Activated T-cell treated with anti-CD3 and anti-CD28 coated beads, Interleukin-2, amount 50 U/mL, for 24 hours (primary cell): ENCODE data around the gene TMPRSS4.

Experiments
- DNase-seq: peaks from one replicate; pipeline ENCODE4 v3.0.0-alpha.2; 2020
- H3K27ac Mint-ChIP-seq: 2 replicates; pipeline ENCODE4 v1.8.0; 2020; ENCODE audit warnings: mild to moderate bottlenecking, mixed read lengths
- H3K27me3 Mint-ChIP-seq: 2 replicates; pipeline ENCODE4 v1.8.0; 2020; ENCODE audit warnings: mixed read lengths
- H3K36me3 Mint-ChIP-seq: 2 replicates; pipeline ENCODE4 v1.8.0; 2020; ENCODE audit warnings: low read depth, mixed read lengths
- H3K4me1 Mint-ChIP-seq: 2 replicates; pipeline ENCODE4 v1.8.0; 2020; ENCODE audit warnings: low read depth, mixed read lengths
- H3K4me3 Mint-ChIP-seq: 2 replicates; pipeline ENCODE4 v1.8.0; 2020; ENCODE audit warnings: mild to moderate bottlenecking, moderate library complexity, mixed read lengths
- H3K9me3 Mint-ChIP-seq: 2 replicates; pipeline ENCODE4 v1.8.0; 2020; ENCODE audit warnings: mixed read lengths

The TMPRSS4 gene

GRCh38 chr11:118138839-118139420, 62.1 kb downstream of the TMPRSS4 start:
- peaks cover 50% of the 10 kb centered on the region for H3K27me3 Mint-ChIP-seq
- H3K4me1 Mint-ChIP-seq: peaks cover 6% of the 10 kb centered on the region
- no peaks in the 10 kb centered on the region for H3K36me3 Mint-ChIP-seq
- no peaks in the 10 kb centered on the region for H3K9me3 Mint-ChIP-seq
- H3K4me3 Mint-ChIP-seq: no peak overlapping the region
- no peak for DNase-seq
- no peak overlapping the region for H3K27ac Mint-ChIP-seq

GRCh38 chr11:118139578-118139977, 62.7 kb downstream of the TMPRSS4 start:
- no peak overlapping the region for H3K4me3 Mint-ChIP-seq
- DNase-seq: no peak
- no peak overlapping the region for H3K27ac Mint-ChIP-seq
- H3K27me3 Mint-ChIP-seq: peaks cover 57% of the 10 kb centered on the region
- H3K4me1 Mint-ChIP-seq: peaks cover 6% of the 10 kb centered on the region
- H3K9me3 Mint-ChIP-seq: no peaks in the 10 kb centered on the region
- H3K36me3 Mint-ChIP-seq: no peaks in the 10 kb centered on the region

GRCh38 chr11:118142081-118142480, 65.2 kb downstream of the TMPRSS4 start:
- Mint-ChIP-seq H3K27ac (no peak overlapping the region), H3K27me3 (peaks cover 57% of the 10 kb centered on the region), H3K36me3 (no peaks in the 10 kb centered on the region), H3K4me1 (peaks cover 10% of the 10 kb centered on the region), H3K4me3 (no peak overlapping the region), H3K9me3 (no peaks in the 10 kb centered on the region)
- DNase-seq: no peak

- no peaks in the 10 kb centered on the region for H3K36me3 Mint-ChIP-seq
- DNase-seq: no peak
- H3K27me3 Mint-ChIP-seq: peaks cover 61% of the 10 kb centered on the region
- no peak overlapping the region for H3K4me3 Mint-ChIP-seq
- H3K9me3 Mint-ChIP-seq: no peaks in the 10 kb centered on the region
- H3K4me1 Mint-ChIP-seq: peaks cover 10% of the 10 kb centered on the region
- no peak overlapping the region for H3K27ac Mint-ChIP-seq
Observed at GRCh38 chr11:118142809-118143208, 65.9 kb downstream of the TMPRSS4 start.

GRCh38 chr11:118143661-118144185, 66.8 kb downstream of the TMPRSS4 start:
- no peak overlapping the region for H3K4me3 Mint-ChIP-seq
- no peak overlapping the region for H3K27ac Mint-ChIP-seq
- peaks cover 10% of the 10 kb centered on the region for H3K4me1 Mint-ChIP-seq
- DNase-seq: no peak
- no peaks in the 10 kb centered on the region for H3K9me3 Mint-ChIP-seq
- no peaks in the 10 kb centered on the region for H3K36me3 Mint-ChIP-seq
- H3K27me3 Mint-ChIP-seq: peaks cover 61% of the 10 kb centered on the region

GRCh38 chr11:118144301-118145268, 67.7 kb downstream of the TMPRSS4 start:
- no peak overlapping the region for H3K27ac Mint-ChIP-seq
- no peak for DNase-seq

GRCh38 chr11:118145285-118146227, 68.7 kb downstream of the TMPRSS4 start:
- no peak overlapping the region for H3K27ac Mint-ChIP-seq
- H3K9me3 Mint-ChIP-seq: no peaks in the 10 kb centered on the region
- peaks cover 52% of the 10 kb centered on the region for H3K27me3 Mint-ChIP-seq
- H3K36me3 Mint-ChIP-seq: no peaks in the 10 kb centered on the region
- H3K4me1 Mint-ChIP-seq: peaks cover 8% of the 10 kb centered on the region
- peak overlapping the region; percentile 76 for H3K4me3 Mint-ChIP-seq
- DNase-seq: peak; percentile 92

More at GRCh38 chr11:118144301-118145268, 67.7 kb downstream of the TMPRSS4 start:
- Mint-ChIP-seq H3K27me3 (peaks cover 57% of the 10 kb centered on the region), H3K4me1 (peaks cover 8% of the 10 kb centered on the region), H3K9me3 (no peaks in the 10 kb centered on the region), H3K4me3 (no peak overlapping the region), H3K36me3 (no peaks in the 10 kb centered on the region)

- Mint-ChIP-seq H3K27ac (no peak overlapping the region), H3K9me3 (no peaks in the 10 kb centered on the region)
Observed at GRCh38 chr11:118146554-118146953, 69.7 kb downstream of the TMPRSS4 start.

GRCh38 chr11:118147502-118147901, 70.6 kb downstream of the TMPRSS4 start:
- Mint-ChIP-seq H3K4me1 (peaks cover 8% of the 10 kb centered on the region), H3K9me3 (no peaks in the 10 kb centered on the region), H3K36me3 (no peaks in the 10 kb centered on the region), H3K4me3 (no peak overlapping the region), H3K27ac (no peak overlapping the region), H3K27me3 (peaks cover 58% of the 10 kb centered on the region)
- DNase-seq: no peak

More at GRCh38 chr11:118146554-118146953, 69.7 kb downstream of the TMPRSS4 start:
- Mint-ChIP-seq H3K4me3 (peak overlapping the region; percentile 76), H3K4me1 (peaks cover 8% of the 10 kb centered on the region), H3K36me3 (no peaks in the 10 kb centered on the region), H3K27me3 (peaks cover 58% of the 10 kb centered on the region)
- DNase-seq: no peak

- DNase-seq: no peak
- H3K4me1 Mint-ChIP-seq: peaks cover 4% of the 10 kb centered on the region
- H3K36me3 Mint-ChIP-seq: no peaks in the 10 kb centered on the region
- H3K27me3 Mint-ChIP-seq: peaks cover 56% of the 10 kb centered on the region
- H3K4me3 Mint-ChIP-seq: no peak overlapping the region
- H3K9me3 Mint-ChIP-seq: no peaks in the 10 kb centered on the region
- no peak overlapping the region for H3K27ac Mint-ChIP-seq
Observed at GRCh38 chr11:118148240-118148639, 71.4 kb downstream of the TMPRSS4 start.

- Mint-ChIP-seq H3K9me3 (no peaks in the 10 kb centered on the region), H3K27ac (no peak overlapping the region), H3K36me3 (no peaks in the 10 kb centered on the region), H3K27me3 (peaks cover 58% of the 10 kb centered on the region), H3K4me1 (peaks cover 8% of the 10 kb centered on the region), H3K4me3 (no peak overlapping the region)
- no peak for DNase-seq
Observed at GRCh38 chr11:118148856-118149255, 72.0 kb downstream of the TMPRSS4 start.

GRCh38 chr11:118149493-118149892, 72.6 kb downstream of the TMPRSS4 start:
- no peaks in the 10 kb centered on the region for H3K9me3 Mint-ChIP-seq
- peaks cover 9% of the 10 kb centered on the region for H3K4me1 Mint-ChIP-seq
- no peak for DNase-seq
- H3K27me3 Mint-ChIP-seq: peaks cover 58% of the 10 kb centered on the region
- no peak overlapping the region for H3K4me3 Mint-ChIP-seq
- no peak overlapping the region for H3K27ac Mint-ChIP-seq
- H3K36me3 Mint-ChIP-seq: no peaks in the 10 kb centered on the region

- peaks cover 8% of the 10 kb centered on the region for H3K4me1 Mint-ChIP-seq
- H3K9me3 Mint-ChIP-seq: no peaks in the 10 kb centered on the region
- no peak for DNase-seq
- no peaks in the 10 kb centered on the region for H3K36me3 Mint-ChIP-seq
- H3K27ac Mint-ChIP-seq: no peak overlapping the region
- H3K27me3 Mint-ChIP-seq: peaks cover 68% of the 10 kb centered on the region
- no peak overlapping the region for H3K4me3 Mint-ChIP-seq
Observed at GRCh38 chr11:118151431-118151830, 74.6 kb downstream of the TMPRSS4 start.

GRCh38 chr11:118152020-118152551, 75.2 kb downstream of the TMPRSS4 start:
- Mint-ChIP-seq H3K4me3 (peak overlapping the region; percentile 41), H3K9me3 (no peaks in the 10 kb centered on the region), H3K4me1 (peaks cover 11% of the 10 kb centered on the region), H3K36me3 (no peaks in the 10 kb centered on the region), H3K27ac (no peak overlapping the region), H3K27me3 (peaks cover 72% of the 10 kb centered on the region)
- DNase-seq: no peak
